HEK293 (cell line): Measurements from ENCODE around the gene MVK.

Experiments
- CTCF ChIA-PET: fragments of 350-600 bp; formaldehyde crosslinking; extraction: SDS; loops from one replicate; lab custom pipeline; 2021; ENCODE audit warnings: antibody characterized with exemption; lab: Yijun Ruan, JAX
- POLR2A ChIA-PET: fragments of 300-600 bp; formaldehyde crosslinking; extraction: SDS; loops from one replicate; lab custom pipeline; 2020; ENCODE audit warnings: antibody characterized with exemption, inconsistent platforms; lab: Yijun Ruan, JAX
- H3K27ac ChIP-seq: fragments of 200-500 bp; sonication (Bioruptor generic); 2 replicates; pipeline ENCODE4 v1.5.1; 2014; ENCODE audit warnings: low read depth, low read length, control low read depth, inconsistent platforms; ENCODE audit errors: extremely low read depth
- H3K36me3 ChIP-seq, 2 experiments: fragments of 200-500 bp in 1 of 2; sonication (Bioruptor generic) in 1 of 2; 1 replicate in 1 of 2; 2 replicates in 1 of 2; pipeline ENCODE4 v1.5.1; 2014 to 2017; ENCODE audit warnings: inconsistent platforms in 2 of 2, low read length in 2 of 2; ENCODE audit not compliant: control insufficient read depth in 2 of 2, insufficient read depth in 1 of 2
- H3K4me1 ChIP-seq: fragments of 200-500 bp; sonication (Bioruptor generic); 2 replicates; pipeline ENCODE4 v1.5.1; 2014; ENCODE audit warnings: mild to moderate bottlenecking, low read length, inconsistent platforms; ENCODE audit not compliant: control insufficient read depth, insufficient read depth
- H3K4me3 ChIP-seq: 2 replicates; pipeline ENCODE4 v1.5.1; 2011; ENCODE audit warnings: low read depth, mild to moderate bottlenecking, control low read depth, low read length, moderate library complexity
- H3K9me3 ChIP-seq: fragments of 200-500 bp; sonication (Bioruptor generic); 2 replicates; pipeline ENCODE4 v1.5.1; 2014; ENCODE audit warnings: low read depth, low read length, inconsistent platforms; ENCODE audit not compliant: control insufficient read depth, insufficient read depth
- BCL11B ChIP-seq: fragments of 450-650 bp; formaldehyde crosslinking; IDR thresholded peaks from 2 replicates; pipeline ENCODE4 v1.5.1; 2016; ENCODE audit warnings: low read depth, missing biosample characterization, missing genetic modification characterization
- FEZF1 ChIP-seq: fragments of 450-650 bp; formaldehyde crosslinking; IDR thresholded peaks from 2 replicates; pipeline ENCODE4 v1.5.1; 2016; ENCODE audit warnings: missing biosample characterization, missing genetic modification characterization
- GLI2 ChIP-seq: fragments of 450-650 bp; formaldehyde crosslinking; IDR thresholded peaks from 2 replicates; pipeline ENCODE4; 2017; ENCODE audit warnings: missing biosample characterization, missing genetic modification characterization, low read depth, borderline replicate concordance
- KLF10 ChIP-seq: fragments of 450-650 bp; IDR thresholded peaks from 2 replicates; pipeline ENCODE4 v1.5.1; 2018; ENCODE audit warnings: missing biosample characterization, mild to moderate bottlenecking, missing genetic modification characterization
- PATZ1 ChIP-seq: fragments of 450-650 bp; formaldehyde crosslinking; IDR thresholded peaks from 2 replicates; pipeline ENCODE4 v1.5.1; 2016; ENCODE audit warnings: missing biosample characterization, missing genetic modification characterization
- ZBTB49 ChIP-seq: fragments of 450-650 bp; formaldehyde crosslinking; IDR thresholded peaks from 2 replicates; pipeline ENCODE4 v1.5.1; 2016; ENCODE audit warnings: missing biosample characterization, missing genetic modification characterization, low read depth
- ZBTB7A ChIP-seq: fragments of 450-650 bp; formaldehyde crosslinking; IDR thresholded peaks from 2 replicates; pipeline ENCODE4 v1.5.1; 2016; ENCODE audit warnings: low read depth, missing biosample characterization, missing genetic modification characterization
- ZNF132 ChIP-seq: fragments of 450-650 bp; formaldehyde crosslinking; IDR thresholded peaks from 2 replicates; pipeline ENCODE4 v1.5.1; 2017; ENCODE audit warnings: missing biosample characterization, missing genetic modification characterization, borderline replicate concordance
- ZNF292 ChIP-seq: fragments of 450-650 bp; formaldehyde crosslinking; IDR thresholded peaks from 2 replicates; pipeline ENCODE4 v1.5.1; 2016; ENCODE audit warnings: low read depth, missing biosample characterization, missing genetic modification characterization, borderline replicate concordance
- ZNF311 ChIP-seq: fragments of 450-650 bp; formaldehyde crosslinking; IDR thresholded peaks from 2 replicates; pipeline ENCODE4 v1.5.1; 2017; ENCODE audit warnings: missing biosample characterization, missing genetic modification characterization, borderline replicate concordance
- ZNF488 ChIP-seq: fragments of 450-650 bp; formaldehyde crosslinking; IDR thresholded peaks from 2 replicates; pipeline ENCODE4 v1.5.1; 2016; ENCODE audit warnings: missing biosample characterization, missing genetic modification characterization
- ZNF518A ChIP-seq: fragments of 450-650 bp; formaldehyde crosslinking; conservative IDR thresholded peaks from 2 replicates; pipeline ENCODE4 v1.5.1; 2016; ENCODE audit warnings: low read depth, missing biosample characterization, missing genetic modification characterization
- ZNF571 ChIP-seq: fragments of 450-650 bp; formaldehyde crosslinking; IDR thresholded peaks from 2 replicates; pipeline ENCODE4 v1.5.0; 2017; ENCODE audit warnings: missing biosample characterization, missing genetic modification characterization
- ZNF623 ChIP-seq: fragments of 450-650 bp; formaldehyde crosslinking; IDR thresholded peaks from 2 replicates; pipeline ENCODE4 v1.5.1; 2016; ENCODE audit warnings: missing biosample characterization, missing genetic modification characterization
- ZNF664 ChIP-seq: fragments of 450-650 bp; formaldehyde crosslinking; IDR thresholded peaks from 2 replicates; pipeline ENCODE4 v1.5.1; 2016; ENCODE audit warnings: missing biosample characterization, missing genetic modification characterization
- ZNF701 ChIP-seq: fragments of 450-650 bp; formaldehyde crosslinking; IDR thresholded peaks from 2 replicates; pipeline ENCODE4 v1.5.1; 2016; ENCODE audit warnings: missing biosample characterization, missing genetic modification characterization
- TF ChIP-seq, protein P1 (sequence below): fragments of 450-650 bp; formaldehyde crosslinking; IDR thresholded peaks from 2 replicates; pipeline ENCODE4 v1.5.1; 2016; ENCODE audit warnings: missing biosample characterization, missing genetic modification characterization

MVK gene

GRCh38 chr12:109589240-109589590 is 15.6 kb downstream of the MVK start (continued):
- TF ChIP-seq ZBTB7A (tag by site-specific recombination) = no peak
- TF ChIP-seq PATZ1 = no peak
- TF ChIP-seq ZNF132 (tag by site-specific recombination) = no peak

GRCh38 chr12:109589691-109590245 is 16.2 kb downstream of the MVK start:
- H3K36me3 ChIP-seq = peaks cover 0 to 18% of the 10 kb centered on the region in 2 experiments; a peak in 2 of 3 replicates
- CTCF ChIA-PET = interaction anchor here (0.6 to 3.1 kb wide), 3 partner anchors 8 to 1175 kb away, joined by 3 to 16 read pairs (median 7); no protein-coding TSS in a partner anchor
- H3K4me1 ChIP-seq = no peaks in the 10 kb centered on the region
- no peak overlapping the region for H3K27ac ChIP-seq
- no peak overlapping the region for H3K4me3 ChIP-seq
- POLR2A ChIA-PET = no interaction called here
- no peak for TF ChIP-seq ZNF311
- no peak for TF ChIP-seq ZNF571
- TF ChIP-seq GLI2 = no peak
- TF ChIP-seq ZNF701 (tag by site-specific recombination) = no peak
- no peak for TF ChIP-seq ZNF664 (tag by site-specific recombination)
- H3K9me3 ChIP-seq = no peaks in the 10 kb centered on the region

- POLR2A ChIA-PET = no interaction called here
- Histone ChIP-seq H3K4me3 (no peak overlapping the region), H3K4me1 (no peaks in the 10 kb centered on the region), H3K9me3 (no peaks in the 10 kb centered on the region), H3K27ac (no peak overlapping the region), H3K36me3 (peaks cover 0 to 18% of the 10 kb centered on the region in 2 experiments; a peak in 2 of 3 replicates)
- CTCF ChIA-PET = no interaction called here
- no peak for TF ChIP-seq BCL11B
- TF ChIP-seq ZNF292 (tag by site-specific recombination) = no peak
- TF ChIP-seq ZNF623 (tag by site-specific recombination) = no peak
- no peak for TF ChIP-seq ZNF488 (tag by site-specific recombination)
- TF ChIP-seq ZBTB49 (tag by site-specific recombination) = no peak
- no peak for TF ChIP-seq KLF10 (tag by site-specific recombination)
- TF ChIP-seq, protein P1, sequence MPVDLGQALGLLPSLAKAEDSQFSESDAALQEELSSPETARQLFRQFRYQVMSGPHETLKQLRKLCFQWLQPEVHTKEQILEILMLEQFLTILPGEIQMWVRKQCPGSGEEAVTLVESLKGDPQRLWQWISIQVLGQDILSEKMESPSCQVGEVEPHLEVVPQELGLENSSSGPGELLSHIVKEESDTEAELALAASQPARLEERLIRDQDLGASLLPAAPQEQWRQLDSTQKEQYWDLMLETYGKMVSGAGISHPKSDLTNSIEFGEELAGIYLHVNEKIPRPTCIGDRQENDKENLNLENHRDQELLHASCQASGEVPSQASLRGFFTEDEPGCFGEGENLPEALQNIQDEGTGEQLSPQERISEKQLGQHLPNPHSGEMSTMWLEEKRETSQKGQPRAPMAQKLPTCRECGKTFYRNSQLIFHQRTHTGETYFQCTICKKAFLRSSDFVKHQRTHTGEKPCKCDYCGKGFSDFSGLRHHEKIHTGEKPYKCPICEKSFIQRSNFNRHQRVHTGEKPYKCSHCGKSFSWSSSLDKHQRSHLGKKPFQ (tag by site-specific recombination) = no peak
- TF ChIP-seq FEZF1 = no peak
- no peak for TF ChIP-seq ZNF518A (tag by site-specific recombination)
Measured at GRCh38 chr12:109590566-109590965, 17.0 kb downstream of the MVK start.
